PC-3 (cell line): ENCODE measurements around the gene CCDC177.

ENCODE experiments used
- EZH2 ChIP-seq: fragments of 300-600 bp; sonication (generic); IDR thresholded peaks from one replicate; pipeline ENCODE4 v1.6.1; 2017; ENCODE audit warnings: antibody characterized with exemption, mild to moderate bottlenecking, low read length; ENCODE audit not compliant: unreplicated experiment
- EZH2phosphoT487 ChIP-seq: fragments of 300-600 bp; sonication (generic); IDR thresholded peaks from 2 replicates; pipeline ENCODE4 v1.6.1; 2018; ENCODE audit warnings: mild to moderate bottlenecking, antibody characterized with exemption, low read length, borderline replicate concordance
- TF ChIP-seq, protein P1 (sequence below): fragments of 300-600 bp; sonication (generic); conservative IDR thresholded peaks from 2 replicates; pipeline ENCODE4 v1.5.1; 2017; ENCODE audit warnings: antibody characterized with exemption, low read depth, mild to moderate bottlenecking, low read length

- TF ChIP-seq EZH2 (no peak), EZH2phosphoT487 (no peak)
- TF ChIP-seq, protein P1, sequence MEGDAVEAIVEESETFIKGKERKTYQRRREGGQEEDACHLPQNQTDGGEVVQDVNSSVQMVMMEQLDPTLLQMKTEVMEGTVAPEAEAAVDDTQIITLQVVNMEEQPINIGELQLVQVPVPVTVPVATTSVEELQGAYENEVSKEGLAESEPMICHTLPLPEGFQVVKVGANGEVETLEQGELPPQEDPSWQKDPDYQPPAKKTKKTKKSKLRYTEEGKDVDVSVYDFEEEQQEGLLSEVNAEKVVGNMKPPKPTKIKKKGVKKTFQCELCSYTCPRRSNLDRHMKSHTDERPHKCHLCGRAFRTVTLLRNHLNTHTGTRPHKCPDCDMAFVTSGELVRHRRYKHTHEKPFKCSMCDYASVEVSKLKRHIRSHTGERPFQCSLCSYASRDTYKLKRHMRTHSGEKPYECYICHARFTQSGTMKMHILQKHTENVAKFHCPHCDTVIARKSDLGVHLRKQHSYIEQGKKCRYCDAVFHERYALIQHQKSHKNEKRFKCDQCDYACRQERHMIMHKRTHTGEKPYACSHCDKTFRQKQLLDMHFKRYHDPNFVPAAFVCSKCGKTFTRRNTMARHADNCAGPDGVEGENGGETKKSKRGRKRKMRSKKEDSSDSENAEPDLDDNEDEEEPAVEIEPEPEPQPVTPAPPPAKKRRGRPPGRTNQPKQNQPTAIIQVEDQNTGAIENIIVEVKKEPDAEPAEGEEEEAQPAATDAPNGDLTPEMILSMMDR = no peak
Measured at GRCh38 chr14:69591317-69591716, 16.6 kb upstream of the CCDC177 start.
